Trophoblast cell (in vitro differentiated cells and primary cell): ENCODE measurements around the gene CLVS2.

Experiments used
- DNase-seq, 2 donors: peaks; one replicate each; pipeline ENCODE4 v3.0.0-alpha.2; 2016
- H2AFZ ChIP-seq: 2 replicates; pipeline ENCODE4 v1.6.1; 2013; ENCODE audit warnings: low read length, moderate library complexity, mild to moderate bottlenecking; ENCODE audit not compliant: insufficient read depth, poor library complexity
- H2AK5ac ChIP-seq: 2 replicates; pipeline ENCODE4 v1.6.1; 2013; ENCODE audit warnings: mild to moderate bottlenecking, low read length
- H2BK120ac ChIP-seq: 2 replicates; pipeline ENCODE4 v1.6.1; 2013; ENCODE audit warnings: low read length, mild to moderate bottlenecking, moderate library complexity; ENCODE audit not compliant: insufficient read depth, poor library complexity
- H2BK12ac ChIP-seq: 2 replicates; pipeline ENCODE4 v1.6.1; 2013; ENCODE audit warnings: mild to moderate bottlenecking, low read length, moderate library complexity
- H2BK5ac ChIP-seq: 2 replicates; pipeline ENCODE4 v1.6.1; 2013; ENCODE audit warnings: low read length, low read depth, moderate library complexity, mild to moderate bottlenecking; ENCODE audit not compliant: poor library complexity
- H3K14ac ChIP-seq: 2 replicates; pipeline ENCODE4 v1.6.1; 2013; ENCODE audit warnings: mild to moderate bottlenecking, low read length
- H3K18ac ChIP-seq: 2 replicates; pipeline ENCODE4 v1.6.1; 2013; ENCODE audit warnings: mild to moderate bottlenecking, low read length
- H3K23ac ChIP-seq: 2 replicates; pipeline ENCODE4 v1.6.1; 2013; ENCODE audit warnings: low read length
- H3K27ac ChIP-seq: 2 replicates; pipeline ENCODE4 v1.5.1; 2013; ENCODE audit warnings: low read depth, mild to moderate bottlenecking, inconsistent platforms, low read length, moderate library complexity
- H3K27me3 ChIP-seq: 2 replicates; pipeline ENCODE4 v1.6.1; 2013; ENCODE audit warnings: inconsistent platforms, mild to moderate bottlenecking, low read length, moderate library complexity; ENCODE audit not compliant: insufficient read depth
- H3K36me3 ChIP-seq, 2 experiments: 1 replicate in 1 of 2; 2 replicates in 1 of 2; pipeline ENCODE4 v1.6.1; 2013; ENCODE audit warnings: low read length in 2 of 2, mild to moderate bottlenecking in 2 of 2, moderate library complexity in 1 of 2; ENCODE audit not compliant: insufficient read depth in 2 of 2, control insufficient read depth in 1 of 2
- H3K4ac ChIP-seq: 2 replicates; pipeline ENCODE4 v1.6.1; 2013; ENCODE audit warnings: low read depth, mild to moderate bottlenecking, low read length, moderate library complexity
- H3K4me1 ChIP-seq, 2 experiments: 1 replicate in 1 of 2; 2 replicates in 1 of 2; pipeline ENCODE4 v1.6.1; 2013; ENCODE audit warnings: low read length in 2 of 2, mild to moderate bottlenecking in 2 of 2, moderate library complexity in 1 of 2; ENCODE audit not compliant: insufficient read depth in 2 of 2, control insufficient read depth in 1 of 2
- H3K4me2 ChIP-seq: 2 replicates; pipeline ENCODE4 v1.6.1; 2013; ENCODE audit warnings: inconsistent platforms, mild to moderate bottlenecking, low read length, moderate library complexity
- H3K4me3 ChIP-seq: 2 replicates; pipeline ENCODE4 v1.5.1; 2013; ENCODE audit warnings: mild to moderate bottlenecking, low read depth, low read length, inconsistent platforms
- H3K79me1 ChIP-seq: one replicate; pipeline ENCODE4 v1.6.1; 2013; ENCODE audit warnings: low read length
- H3K79me2 ChIP-seq: 2 replicates; pipeline ENCODE4 v1.6.1; 2013; ENCODE audit warnings: low read length, mild to moderate bottlenecking; ENCODE audit not compliant: control insufficient read depth, insufficient read depth, poor library complexity
- H3K9ac ChIP-seq: 2 replicates; pipeline ENCODE4 v1.6.1; 2013; ENCODE audit warnings: mild to moderate bottlenecking, low read length
- H3K9me3 ChIP-seq: 2 replicates; pipeline ENCODE4 v1.6.1; 2013; ENCODE audit warnings: low read depth, mild to moderate bottlenecking, control low read depth, inconsistent platforms, low read length; ENCODE audit not compliant: insufficient read depth
- H4K12ac ChIP-seq: 2 replicates; pipeline ENCODE4 v1.6.1; 2013; ENCODE audit warnings: low read depth, mild to moderate bottlenecking, low read length, moderate library complexity
- H4K8ac ChIP-seq: 2 replicates; pipeline ENCODE4 v1.6.1; 2013; ENCODE audit warnings: low read depth, mild to moderate bottlenecking, low read length, moderate library complexity
- H4K91ac ChIP-seq: one replicate; pipeline ENCODE4 v1.6.1; 2013; ENCODE audit warnings: low read depth, mild to moderate bottlenecking, low read length, moderate library complexity
- WGBS: extraction: QIAGEN DNeasy Blood & Tissue Kit; methylation state at CpG from one replicate; pipeline ENCODE4 v1.1.7; 2013; ENCODE audit warnings: missing lambda C conversion rate; ENCODE audit not compliant: insufficient read length, insufficient coverage; ENCODE audit errors: extremely low coverage; 5-methylcytosine and 5-hydroxymethylcytosine counted together

The CLVS2 gene

GRCh38 chr6:122962000-122962624 lies 33.9 kb upstream of the CLVS2 start:
- Histone ChIP-seq H2BK12ac (no peak overlapping the region), H3K4ac (no peak overlapping the region), H3K23ac (no peak overlapping the region), H2AK5ac (no peak overlapping the region), H3K79me2 (no peaks in the 10 kb centered on the region), H3K4me3 (no peak overlapping the region), H2BK5ac (no peak overlapping the region), H3K9me3 (no peaks in the 10 kb centered on the region), H2AFZ (no peak overlapping the region), H3K18ac (no peak overlapping the region), H3K27ac (no peak overlapping the region), H4K8ac (no peak overlapping the region), H3K4me1 (no peaks in the 10 kb centered on the region), H3K27me3 (no peaks in the 10 kb centered on the region), H3K36me3 (no peaks in the 10 kb centered on the region), H3K4me2 (no peak overlapping the region), H4K91ac (no peak overlapping the region), H3K9ac (no peak overlapping the region), H3K79me1 (no peaks in the 10 kb centered on the region), H3K14ac (no peak overlapping the region), H2BK120ac (no peak overlapping the region), H4K12ac (no peak overlapping the region)
- no peak for DNase-seq

- no peak for DNase-seq
- Histone ChIP-seq H3K4me3 (no peak overlapping the region), H4K91ac (no peak overlapping the region), H3K9me3 (no peaks in the 10 kb centered on the region), H3K27ac (no peak overlapping the region), H3K79me2 (no peaks in the 10 kb centered on the region), H3K14ac (no peak overlapping the region), H3K4me2 (no peak overlapping the region), H4K8ac (no peak overlapping the region), H3K18ac (no peak overlapping the region), H3K27me3 (no peaks in the 10 kb centered on the region), H2BK120ac (no peak overlapping the region), H3K4ac (no peak overlapping the region), H2BK12ac (no peak overlapping the region), H3K4me1 (no peaks in the 10 kb centered on the region), H4K12ac (no peak overlapping the region), H2BK5ac (no peak overlapping the region), H2AK5ac (no peak overlapping the region), H3K9ac (no peak overlapping the region), H3K23ac (no peak overlapping the region), H2AFZ (no peak overlapping the region), H3K36me3 (no peaks in the 10 kb centered on the region), H3K79me1 (no peaks in the 10 kb centered on the region)
- WGBS, result no CpG with 5 or more reads among the region's 1 CpG
Observed at GRCh38 chr6:122969999-122970533, 26.0 kb upstream of the CLVS2 start.

GRCh38 chr6:122977180-122977579 lies 18.9 kb upstream of the CLVS2 start:
- no peak for DNase-seq
- Histone ChIP-seq H2AK5ac (no peak overlapping the region), H3K4me2 (no peak overlapping the region), H2AFZ (no peak overlapping the region), H3K36me3 (no peaks in the 10 kb centered on the region), H2BK12ac (no peak overlapping the region), H4K8ac (no peak overlapping the region), H3K27me3 (no peaks in the 10 kb centered on the region), H3K4ac (no peak overlapping the region), H3K27ac (no peak overlapping the region), H3K23ac (no peak overlapping the region), H4K91ac (no peak overlapping the region), H2BK5ac (no peak overlapping the region), H3K14ac (no peak overlapping the region), H2BK120ac (no peak overlapping the region), H4K12ac (no peak overlapping the region), H3K4me1 (no peaks in the 10 kb centered on the region), H3K9me3 (no peaks in the 10 kb centered on the region), H3K4me3 (no peak overlapping the region), H3K9ac (no peak overlapping the region), H3K79me2 (no peaks in the 10 kb centered on the region), H3K79me1 (no peaks in the 10 kb centered on the region), H3K18ac (no peak overlapping the region)
- no CpG with 5 or more reads among the region's 4 CpGs for WGBS

- Histone ChIP-seq H3K27ac (no peak overlapping the region), H4K8ac (no peak overlapping the region), H3K79me2 (no peaks in the 10 kb centered on the region), H3K18ac (no peak overlapping the region), H3K14ac (no peak overlapping the region), H3K4ac (no peak overlapping the region), H2BK120ac (no peak overlapping the region), H3K79me1 (no peaks in the 10 kb centered on the region), H3K4me3 (no peak overlapping the region), H3K4me1 (no peaks in the 10 kb centered on the region), H3K23ac (no peak overlapping the region), H3K27me3 (no peaks in the 10 kb centered on the region), H2BK12ac (no peak overlapping the region), H4K12ac (no peak overlapping the region), H4K91ac (no peak overlapping the region), H2BK5ac (no peak overlapping the region), H2AK5ac (no peak overlapping the region), H2AFZ (no peak overlapping the region), H3K4me2 (no peak overlapping the region), H3K9me3 (no peaks in the 10 kb centered on the region), H3K9ac (no peak overlapping the region), H3K36me3 (no peaks in the 10 kb centered on the region)
- WGBS, result no CpG with 5 or more reads among the region's 2 CpGs
- peak; percentile 5 to 39 for DNase-seq
Observed at GRCh38 chr6:122984393-122984792, 11.6 kb upstream of the CLVS2 start.
